GM19240 (cell line): ENCODE data around the gene ADCY2.
"Not testable (repeated sequence)": the region's sequence is repeated elsewhere in the genome, so short reads cannot be mapped to it uniquely, and the experiment has no call there.

Experiments used
- DNase-seq: peaks from one replicate; pipeline ENCODE4 v3.0.0; 2011; ENCODE audit warnings: low spot score; ENCODE audit not compliant: insufficient read length

ADCY2 gene

GRCh38 chr5:7395432-7395946 lies 449 bp upstream of the ADCY2 start:
- DNase-seq, result no peak

DNA sequence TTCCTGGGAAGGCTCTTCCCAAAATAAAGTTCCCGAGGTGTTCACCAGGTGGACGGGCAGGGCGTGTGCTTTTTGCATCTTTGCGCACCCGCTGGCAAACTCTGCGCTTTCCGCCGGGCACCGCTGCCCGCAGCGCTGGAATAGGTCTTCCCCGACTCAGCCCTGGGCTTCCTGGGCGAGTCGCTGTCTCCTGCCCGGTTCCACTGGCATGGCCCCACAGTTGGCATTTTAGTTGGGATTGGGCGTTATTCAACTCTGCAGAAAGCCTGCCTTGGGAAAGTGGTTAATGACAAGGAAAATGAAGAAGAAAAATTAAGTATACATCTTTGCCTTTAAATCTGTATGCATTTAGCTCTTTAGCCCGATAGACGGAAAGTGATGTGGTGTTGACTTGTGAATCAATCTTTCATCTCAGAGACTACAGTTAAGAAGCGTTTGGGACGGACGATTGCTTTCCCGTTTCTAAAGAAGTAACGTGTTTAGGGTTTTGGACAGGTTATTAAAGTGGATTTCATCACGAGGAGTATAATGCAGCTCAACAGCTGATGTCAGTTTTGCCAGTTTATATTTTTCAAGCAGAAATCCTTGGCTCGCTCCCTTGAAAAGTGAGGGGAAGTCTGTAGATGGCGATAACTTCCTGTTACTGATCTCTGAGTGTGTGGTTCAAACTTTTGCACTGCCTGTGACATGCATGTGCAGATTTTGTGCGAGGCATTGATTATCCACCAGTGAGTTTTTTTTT lies 946 bp downstream of the ADCY2 start:
- no peak for DNase-seq

- DNase-seq, result no peak
Measured at GRCh38 chr5:7397937-7398336, 2.0 kb downstream of the ADCY2 start.

DNA sequence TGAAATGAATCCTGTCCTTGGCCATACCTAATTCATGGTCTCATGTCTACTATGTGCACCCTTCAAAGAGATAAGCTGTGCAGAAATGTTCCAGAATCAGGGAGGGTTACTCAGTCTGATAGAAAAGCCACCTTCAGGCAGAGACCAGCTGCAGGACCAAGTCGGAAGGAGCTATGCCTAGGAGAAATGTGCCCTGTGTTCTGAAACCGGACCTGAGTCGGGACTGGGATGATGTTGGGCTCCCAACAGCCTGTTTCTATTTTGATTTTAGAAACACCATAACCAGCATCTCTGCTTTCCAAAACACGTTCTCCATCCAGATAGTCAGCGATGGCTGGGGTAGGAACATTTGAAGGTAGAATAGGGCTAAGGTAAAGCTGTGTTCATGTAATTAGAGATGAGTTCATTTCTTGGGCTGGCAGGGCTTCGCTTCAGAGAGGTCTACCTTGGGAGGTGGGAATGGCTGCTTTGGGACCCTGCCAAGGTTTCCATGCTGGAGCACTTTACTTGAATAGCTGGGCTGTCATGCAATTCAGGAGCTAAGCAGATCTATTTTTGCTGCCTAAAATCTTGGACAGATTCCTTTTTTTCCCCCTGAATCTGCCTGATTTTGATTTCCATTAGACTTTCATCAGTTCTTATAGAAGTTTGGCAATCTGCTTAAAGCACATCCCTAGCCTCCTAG lies 2.8 kb downstream of the ADCY2 start:
- DNase-seq, result no peak

- DNase-seq, result no peak
Measured at GRCh38 chr5:7405277-7405676, 9.3 kb downstream of the ADCY2 start.

GRCh38 chr5:7410936-7411511 lies 15.1 kb downstream of the ADCY2 start:
- DNase-seq, result no peak

DNA sequence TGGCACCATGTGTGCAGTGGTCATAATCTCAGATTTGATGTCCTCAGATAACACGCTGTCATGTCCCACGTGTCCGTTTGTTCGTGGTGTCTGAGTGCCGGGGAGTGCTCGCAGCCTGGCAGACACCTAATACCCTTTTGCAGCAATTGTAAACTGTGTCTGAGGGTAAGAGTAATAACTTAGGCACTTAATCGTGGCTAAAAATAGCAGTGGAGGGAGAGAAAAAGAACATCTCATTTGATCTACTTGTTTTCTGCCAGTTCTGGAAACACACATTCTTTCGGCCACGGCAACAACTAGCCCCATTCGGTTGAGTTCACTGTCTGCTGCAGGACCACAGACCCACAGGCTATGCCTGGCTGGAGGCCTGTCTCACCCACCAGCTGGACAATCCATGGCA lies 16.5 kb downstream of the ADCY2 start:
- no peak for DNase-seq

DNA sequence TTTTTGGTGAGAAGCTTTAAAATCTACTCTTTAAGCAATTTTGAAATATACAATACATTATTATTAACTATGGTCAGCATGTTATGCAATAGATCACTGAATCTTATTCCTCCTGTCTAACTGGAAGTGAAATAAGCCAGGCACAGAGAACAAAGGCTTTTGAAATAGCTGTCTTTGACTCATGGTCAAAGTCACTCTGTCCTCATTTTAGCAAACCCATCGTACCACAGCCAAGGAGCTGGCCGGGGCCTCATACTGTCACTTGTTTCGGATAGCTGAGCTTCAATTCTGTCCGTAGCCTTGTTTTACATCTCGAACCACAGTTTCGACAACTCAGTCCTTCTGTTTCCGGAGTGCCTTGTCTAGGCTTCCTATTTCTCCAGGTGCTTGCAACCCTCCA lies 19.2 kb downstream of the ADCY2 start:
- DNase-seq, result no peak

DNA sequence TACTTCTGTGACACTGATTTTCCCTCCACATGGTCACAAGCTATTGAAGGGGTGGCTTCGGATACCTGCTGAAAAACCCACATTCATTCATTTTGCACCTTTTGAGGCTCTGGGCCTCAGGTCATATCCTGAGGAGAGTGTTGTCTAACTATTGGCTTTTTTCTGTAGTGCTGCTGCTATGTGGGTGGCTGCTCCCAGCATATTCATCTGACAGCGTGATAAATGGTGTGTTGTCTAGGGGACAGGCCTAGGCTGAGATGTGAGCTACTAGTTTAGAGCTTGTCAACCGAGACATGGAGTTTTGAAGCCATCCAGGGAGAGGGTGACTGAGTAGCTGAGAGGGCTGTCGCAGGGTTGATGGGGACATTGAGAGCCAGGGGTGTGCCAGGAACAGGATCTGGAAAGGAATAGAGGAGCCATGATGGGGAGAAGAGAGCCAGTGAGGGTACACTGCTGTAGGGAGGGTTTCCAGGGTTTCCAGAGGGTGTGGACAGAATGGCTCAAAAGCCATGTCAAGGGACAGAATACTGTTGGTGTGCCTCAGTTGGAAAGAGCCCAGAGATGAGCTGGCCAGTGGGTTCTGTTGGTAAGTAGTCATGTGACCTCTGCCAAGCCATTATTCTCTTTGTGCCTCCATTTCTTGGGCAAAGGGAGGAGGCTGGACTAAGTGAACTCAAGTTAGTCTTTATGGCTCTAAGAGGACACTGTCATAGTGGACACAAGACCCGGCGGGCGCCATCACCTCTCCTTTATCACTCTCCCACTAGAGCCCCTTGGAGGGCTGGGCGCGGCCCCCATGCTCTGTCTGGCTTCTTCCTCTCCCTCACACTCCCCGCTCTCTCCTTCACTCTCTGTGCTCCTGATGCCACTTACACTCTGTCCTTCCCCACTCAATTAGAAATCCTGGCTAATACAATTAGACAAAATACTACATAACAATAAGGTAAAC lies 19.9 kb downstream of the ADCY2 start:
- no peak for DNase-seq

DNA sequence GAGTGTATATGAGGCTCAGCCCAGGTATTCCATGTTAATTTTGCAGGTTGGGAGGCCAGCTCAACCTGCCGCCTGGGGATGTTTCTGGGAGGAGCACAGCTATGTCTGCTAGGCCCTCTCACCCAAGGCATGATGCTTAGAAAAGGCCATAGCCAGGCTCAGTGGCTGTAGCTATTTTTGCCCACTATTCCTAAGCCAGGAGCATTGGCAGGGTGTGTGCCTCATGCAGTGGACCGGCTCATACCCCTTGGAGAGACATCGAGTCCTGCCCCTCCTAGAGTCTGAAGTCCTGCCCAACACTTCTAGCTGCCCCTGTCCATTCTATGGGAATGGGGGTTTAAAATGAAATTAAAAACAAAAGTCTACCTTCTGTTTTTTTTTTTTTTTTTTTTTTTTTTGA lies 22.3 kb downstream of the ADCY2 start:
- DNase-seq, result no peak

DNA sequence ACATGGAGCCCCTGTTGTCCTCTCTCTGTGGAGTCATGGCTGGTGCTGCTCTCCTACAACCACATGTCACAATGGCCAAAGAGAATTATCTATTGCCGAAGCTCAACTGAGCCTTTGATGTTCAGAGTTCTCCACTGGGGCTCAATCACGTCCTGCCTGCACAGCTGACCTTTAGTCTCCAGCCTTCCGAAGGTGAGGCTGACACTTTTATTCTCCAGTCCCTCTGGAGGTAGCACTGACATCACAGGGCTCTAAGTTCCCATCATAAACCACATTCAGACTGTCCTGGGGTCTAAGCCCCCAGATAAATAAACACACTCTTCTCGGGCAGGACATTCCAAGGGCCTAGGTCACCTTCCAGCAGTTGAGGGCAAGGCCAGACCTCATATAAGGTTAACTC lies 23.4 kb downstream of the ADCY2 start:
- no peak for DNase-seq

DNA sequence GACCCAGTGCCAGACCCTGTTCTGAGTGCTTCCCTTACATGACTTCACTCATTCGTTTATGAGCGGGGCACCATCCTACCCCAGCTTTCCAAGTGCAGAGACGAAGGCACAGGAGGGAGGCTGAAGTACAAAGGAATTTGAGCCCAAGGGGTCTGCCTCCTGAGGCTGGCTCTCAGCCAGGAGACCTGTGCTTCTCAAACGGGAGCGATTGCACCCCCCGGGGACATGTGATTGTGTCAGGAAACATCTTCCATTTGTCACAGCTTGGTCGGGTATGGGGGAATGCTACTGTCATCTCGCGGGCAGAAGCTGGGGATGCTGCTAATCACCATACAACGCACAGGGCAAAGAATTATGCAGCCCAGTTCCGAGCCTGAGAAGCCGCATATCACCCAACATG lies 23.9 kb downstream of the ADCY2 start:
- no peak for DNase-seq

DNA sequence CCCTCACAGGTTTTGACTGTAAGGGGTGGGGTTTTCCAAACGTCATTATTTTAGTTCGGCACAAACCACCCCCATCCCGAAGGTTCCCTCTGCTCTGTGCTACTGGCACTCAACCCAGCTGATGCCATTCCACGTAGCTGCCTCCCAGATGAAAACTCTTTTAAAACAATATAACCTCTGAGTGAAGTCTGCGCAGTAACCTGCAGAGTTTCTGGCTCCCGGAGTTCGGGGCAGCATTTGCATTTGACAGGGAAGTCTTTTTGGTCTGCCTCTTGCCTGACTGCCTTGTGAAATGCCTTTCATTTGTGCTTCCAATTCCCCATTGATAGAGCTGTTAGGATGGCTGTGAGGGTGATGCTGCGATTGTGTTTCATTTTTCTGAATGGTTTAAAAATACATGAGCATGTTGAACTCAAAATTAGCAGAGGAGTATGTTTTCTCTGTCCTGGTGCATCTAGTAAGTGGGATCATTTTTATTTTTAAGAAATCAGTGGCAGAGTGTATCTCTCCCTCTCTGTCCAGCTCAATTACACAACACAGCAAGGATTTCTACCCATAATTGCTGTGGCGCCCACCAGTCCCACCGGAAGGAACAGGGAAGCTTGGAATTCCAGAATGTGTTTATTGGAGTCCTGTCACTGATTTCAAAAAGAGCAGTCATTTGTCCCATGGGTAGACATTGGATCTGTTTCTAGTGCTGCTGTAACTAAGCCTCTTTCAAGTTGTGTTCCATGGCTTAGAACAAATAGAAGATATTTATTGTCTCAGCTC lies 24.8 kb downstream of the ADCY2 start:
- DNase-seq, result no peak

- no peak for DNase-seq
Measured at GRCh38 chr5:7422316-7423106, 26.6 kb downstream of the ADCY2 start.

- not testable (repeated sequence) for DNase-seq
Measured at GRCh38 chr5:7423231-7423630, 27.3 kb downstream of the ADCY2 start.

- no peak for DNase-seq
Measured at GRCh38 chr5:7425830-7426229, 29.9 kb downstream of the ADCY2 start.

- no peak for DNase-seq
Measured at GRCh38 chr5:7426284-7426683, 30.3 kb downstream of the ADCY2 start.

DNA sequence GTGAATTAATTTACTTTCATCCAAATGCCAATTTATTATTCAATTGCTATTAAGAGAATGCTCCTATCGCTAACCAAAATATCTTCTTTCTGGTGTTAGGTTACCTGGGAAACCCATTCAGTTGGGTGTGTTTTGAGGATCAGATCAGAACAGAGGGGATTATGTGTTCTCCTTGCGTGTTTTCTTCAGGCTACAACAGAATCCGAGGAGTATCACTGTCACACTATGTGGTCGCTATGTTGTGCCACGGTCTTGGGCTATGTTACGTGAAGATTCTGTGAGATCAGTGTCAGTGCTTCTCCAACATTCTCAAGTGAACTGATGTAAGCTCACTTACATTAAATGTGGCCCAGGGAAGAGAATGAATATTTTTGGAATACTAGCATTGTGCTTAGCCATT lies 39.0 kb downstream of the ADCY2 start:
- no peak for DNase-seq

DNA sequence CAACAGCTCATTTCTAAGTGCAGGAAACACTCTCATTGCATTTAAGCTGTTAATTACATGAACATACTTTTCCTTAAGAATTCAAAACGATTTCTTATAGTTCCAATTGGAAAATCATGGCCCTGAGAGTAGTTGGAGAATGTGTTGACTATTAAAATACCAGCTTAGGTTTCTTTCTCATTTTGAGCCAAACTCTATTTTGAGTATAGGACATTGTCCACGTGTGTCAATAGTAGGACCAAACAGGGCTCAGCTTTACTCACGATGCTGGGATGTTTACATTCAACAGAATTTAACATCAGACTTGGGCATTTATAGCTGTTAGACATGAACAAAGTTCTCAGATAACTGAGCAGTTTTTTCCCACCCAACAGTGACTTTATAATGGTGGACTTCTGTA lies 39.6 kb downstream of the ADCY2 start:
- no peak for DNase-seq

GRCh38 chr5:7436521-7436920 lies 40.6 kb downstream of the ADCY2 start:
- DNase-seq, result no peak
